Testis (tissue), 2 donors: ENCODE measurements around the gene NOTUM.

ENCODE experiments used
- POLR2A ChIP-seq: fragments of 450-650 bp; IDR thresholded peaks from one replicate; pipeline ENCODE4 v1.6.1; 2017; ENCODE audit warnings: antibody characterized with exemption, mild to moderate bottlenecking, moderate library complexity
- TF ChIP-seq, protein P1 (sequence below), 3 experiments: fragments of 450-650 bp in 2 of 3; fragments of 200-600 bp in 1 of 3; sonication (generic) in 1 of 3; IDR thresholded peaks; one replicate each; pipeline ENCODE4 v1.5.1; 2016 to 2019; ENCODE audit warnings: antibody characterized with exemption in 3 of 3, mild to moderate bottlenecking in 2 of 3, moderate library complexity in 1 of 3

DNA sequence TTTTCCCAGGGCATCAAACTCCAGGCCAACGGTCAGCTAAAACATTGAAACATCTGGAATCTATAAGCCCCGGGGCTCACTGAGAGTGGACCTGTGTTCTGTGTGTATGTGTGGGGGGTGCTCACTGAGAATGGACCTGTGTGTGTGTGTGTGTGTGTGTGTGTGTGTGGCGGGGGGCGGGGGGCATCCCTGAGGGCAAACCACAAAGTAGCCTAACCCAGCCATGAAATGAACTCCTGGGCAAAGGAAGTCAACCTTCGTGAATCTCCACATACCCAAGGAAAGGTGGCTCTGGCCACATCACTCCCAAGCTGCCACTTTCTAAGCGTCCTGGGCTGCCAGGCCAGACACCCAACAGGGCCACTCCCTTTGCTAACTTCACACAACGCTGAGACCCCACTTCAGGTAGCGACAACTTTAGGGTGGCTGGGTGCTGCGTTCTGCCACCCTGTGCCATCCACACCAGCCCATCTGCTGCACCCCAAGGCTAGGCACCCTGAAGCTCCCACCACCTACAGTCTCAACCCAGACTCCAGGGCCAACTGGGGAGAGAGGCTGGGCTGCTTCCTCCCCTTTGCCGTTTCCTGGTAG, 35.0 kb downstream of the NOTUM start:
- TF ChIP-seq, protein P1, sequence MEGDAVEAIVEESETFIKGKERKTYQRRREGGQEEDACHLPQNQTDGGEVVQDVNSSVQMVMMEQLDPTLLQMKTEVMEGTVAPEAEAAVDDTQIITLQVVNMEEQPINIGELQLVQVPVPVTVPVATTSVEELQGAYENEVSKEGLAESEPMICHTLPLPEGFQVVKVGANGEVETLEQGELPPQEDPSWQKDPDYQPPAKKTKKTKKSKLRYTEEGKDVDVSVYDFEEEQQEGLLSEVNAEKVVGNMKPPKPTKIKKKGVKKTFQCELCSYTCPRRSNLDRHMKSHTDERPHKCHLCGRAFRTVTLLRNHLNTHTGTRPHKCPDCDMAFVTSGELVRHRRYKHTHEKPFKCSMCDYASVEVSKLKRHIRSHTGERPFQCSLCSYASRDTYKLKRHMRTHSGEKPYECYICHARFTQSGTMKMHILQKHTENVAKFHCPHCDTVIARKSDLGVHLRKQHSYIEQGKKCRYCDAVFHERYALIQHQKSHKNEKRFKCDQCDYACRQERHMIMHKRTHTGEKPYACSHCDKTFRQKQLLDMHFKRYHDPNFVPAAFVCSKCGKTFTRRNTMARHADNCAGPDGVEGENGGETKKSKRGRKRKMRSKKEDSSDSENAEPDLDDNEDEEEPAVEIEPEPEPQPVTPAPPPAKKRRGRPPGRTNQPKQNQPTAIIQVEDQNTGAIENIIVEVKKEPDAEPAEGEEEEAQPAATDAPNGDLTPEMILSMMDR (IDR thresholded peaks at IDR 0.05) = no peak
- no peak for TF ChIP-seq POLR2A
